AG04450 (cell line): ENCODE results near the gene WDR76. TPM values are rescaled to one million over a fixed set of nuclear protein-coding genes. Genes with fewer than 3 reads are reported as not detected.

Experiments used
- CTCF ChIA-PET: fragments of 300-600, 350-600 bp; formaldehyde crosslinking; extraction: SDS; loops from one replicate; lab custom pipeline; 2022; ENCODE audit warnings: antibody characterized with exemption, inconsistent platforms; lab: Charles Lee
- POLR2A ChIA-PET: fragments of 350-600 bp; formaldehyde crosslinking; extraction: SDS; loops from one replicate; lab custom pipeline; 2021; ENCODE audit warnings: antibody characterized with exemption, inconsistent platforms; lab: Yijun Ruan, JAX
- DNase-seq: peaks from one replicate; pipeline ENCODE4 v3.0.0-alpha.2; 2011; ENCODE audit warnings: low read depth, low spot score
- H3K27ac ChIP-seq: one replicate; pipeline ENCODE4 v1.5.1; 2012; ENCODE audit warnings: low read depth, low read length, control low read depth
- H3K27me3 ChIP-seq: one replicate; pipeline ENCODE4 v1.6.0; 2012; ENCODE audit warnings: low read length; ENCODE audit not compliant: control insufficient read depth, insufficient read depth
- H3K4me3 ChIP-seq: 2 replicates; pipeline ENCODE4 v1.5.1; 2011; ENCODE audit warnings: mild to moderate bottlenecking, low read depth, low read length, control low read depth
- H3K9me3 ChIP-seq: 2 replicates; pipeline ENCODE4 v1.5.1; 2012; ENCODE audit warnings: low read length; ENCODE audit not compliant: control insufficient read depth, insufficient read depth
- polyA plus RNA-seq: library from polyadenylated mRNA; depleted of rRNA; stranded (reverse); fragments of >200 nt; gene quantifications from 2 replicates; pipeline ENCODE4 v1.2.3, GENCODE V29; 2011
- TF ChIP-seq, protein P1 (sequence below): IDR thresholded peaks from 2 replicates; pipeline ENCODE4 v1.5.1; 2011; ENCODE audit warnings: low read depth, low read length, control low read depth, inconsistent platforms

The WDR76 gene
- polyA plus RNA-seq, 1 experiment, result 6.7 TPM

GRCh38 chr15:43791993-43792760, 34.6 kb upstream of the WDR76 start, which contains the start of gene SERF2:
Gene SERF2, plus strand, starts transcription at chr15:43792320. Its CDS starts 57 bp downstream, at chr15:43792377.
- CTCF ChIA-PET, result interaction anchor here (0.6 to 1.5 kb wide), 5 partner anchors 15 to 507 kb away, joined by 3 to 6 read pairs (median 3); partner anchors contain the start of gene ELL3
- TF ChIP-seq, protein P1, sequence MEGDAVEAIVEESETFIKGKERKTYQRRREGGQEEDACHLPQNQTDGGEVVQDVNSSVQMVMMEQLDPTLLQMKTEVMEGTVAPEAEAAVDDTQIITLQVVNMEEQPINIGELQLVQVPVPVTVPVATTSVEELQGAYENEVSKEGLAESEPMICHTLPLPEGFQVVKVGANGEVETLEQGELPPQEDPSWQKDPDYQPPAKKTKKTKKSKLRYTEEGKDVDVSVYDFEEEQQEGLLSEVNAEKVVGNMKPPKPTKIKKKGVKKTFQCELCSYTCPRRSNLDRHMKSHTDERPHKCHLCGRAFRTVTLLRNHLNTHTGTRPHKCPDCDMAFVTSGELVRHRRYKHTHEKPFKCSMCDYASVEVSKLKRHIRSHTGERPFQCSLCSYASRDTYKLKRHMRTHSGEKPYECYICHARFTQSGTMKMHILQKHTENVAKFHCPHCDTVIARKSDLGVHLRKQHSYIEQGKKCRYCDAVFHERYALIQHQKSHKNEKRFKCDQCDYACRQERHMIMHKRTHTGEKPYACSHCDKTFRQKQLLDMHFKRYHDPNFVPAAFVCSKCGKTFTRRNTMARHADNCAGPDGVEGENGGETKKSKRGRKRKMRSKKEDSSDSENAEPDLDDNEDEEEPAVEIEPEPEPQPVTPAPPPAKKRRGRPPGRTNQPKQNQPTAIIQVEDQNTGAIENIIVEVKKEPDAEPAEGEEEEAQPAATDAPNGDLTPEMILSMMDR, result no peak
- Histone ChIP-seq H3K27me3 (no peaks in the 10 kb centered on the region), H3K4me3 (peak within 1 kb of the TSS; percentile 100), H3K27ac (peak within 1 kb of the TSS; percentile 93), H3K9me3 (no peaks in the 10 kb centered on the region; the same call in 1 of the 2 replicates)
- peak; percentile 99 for DNase-seq
- POLR2A ChIA-PET, result interaction anchor here (1.0 to 2.1 kb wide), 5 partner anchors 9 to 112 kb away, joined by 3 to 11 read pairs (median 3); partner anchors contain the start of gene MFAP1

DNA sequence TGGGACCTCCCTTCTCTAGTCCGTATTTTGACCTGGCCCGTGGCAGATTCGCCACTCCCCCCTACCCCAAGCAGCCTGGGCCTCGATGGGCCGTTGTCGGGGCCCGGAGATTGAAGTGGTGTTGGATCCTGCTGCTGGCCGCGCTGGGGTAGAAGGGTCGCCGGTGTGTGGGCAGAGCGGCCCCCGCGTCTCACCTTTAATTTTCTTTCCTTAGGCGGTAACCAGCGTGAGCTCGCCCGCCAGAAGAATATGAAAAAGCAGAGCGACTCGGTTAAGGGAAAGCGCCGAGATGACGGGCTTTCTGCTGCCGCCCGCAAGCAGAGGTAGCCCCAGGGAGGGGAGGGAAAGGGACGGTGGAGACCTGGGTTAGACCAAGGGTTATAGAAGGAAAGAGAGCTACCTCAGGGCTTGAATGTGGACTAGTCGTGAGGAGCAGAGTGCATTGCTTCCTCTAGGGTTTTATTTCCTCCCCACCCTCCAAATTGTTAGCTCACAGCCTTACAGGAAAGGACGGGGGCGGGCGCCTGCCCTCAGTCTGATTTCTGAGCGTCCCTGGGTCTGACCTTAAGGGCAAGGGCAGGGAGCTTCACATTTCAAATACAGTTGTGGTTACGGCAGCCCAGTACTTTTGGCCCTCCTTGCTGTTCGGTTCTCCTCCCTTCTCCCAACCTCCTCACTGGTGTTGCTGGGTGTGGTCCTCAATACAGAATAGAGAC, 33.9 kb upstream of the WDR76 start:
- CTCF ChIA-PET, result interaction anchor here (0.6 to 1.4 kb wide), 5 partner anchors 15 to 508 kb away, joined by 3 to 5 read pairs (median 3); no protein-coding TSS in a partner anchor

DNA sequence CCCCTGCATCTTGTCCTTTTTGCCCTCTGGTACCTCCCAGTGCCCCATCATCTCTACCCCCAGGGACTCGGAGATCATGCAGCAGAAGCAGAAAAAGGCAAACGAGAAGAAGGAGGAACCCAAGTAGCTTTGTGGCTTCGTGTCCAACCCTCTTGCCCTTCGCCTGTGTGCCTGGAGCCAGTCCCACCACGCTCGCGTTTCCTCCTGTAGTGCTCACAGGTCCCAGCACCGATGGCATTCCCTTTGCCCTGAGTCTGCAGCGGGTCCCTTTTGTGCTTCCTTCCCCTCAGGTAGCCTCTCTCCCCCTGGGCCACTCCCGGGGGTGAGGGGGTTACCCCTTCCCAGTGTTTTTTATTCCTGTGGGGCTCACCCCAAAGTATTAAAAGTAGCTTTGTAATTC, 33.2 kb upstream of the WDR76 start:
- H3K27ac ChIP-seq, result no peak overlapping the region
- no peak for DNase-seq
- H3K27me3 ChIP-seq, result no peaks in the 10 kb centered on the region
- ChIA-PET CTCF (interaction anchor here (0.7 to 1.4 kb wide), 4 partner anchors 16 to 79 kb away, joined by 3 to 5 read pairs (median 4); no protein-coding TSS in a partner anchor), POLR2A (interaction anchor here (0.7 to 2.3 kb wide), 3 partner anchors 28 to 31 kb away, joined by 3 to 11 read pairs (median 7); partner anchors contain the start of gene MFAP1)
- H3K9me3 ChIP-seq, result no peaks in the 10 kb centered on the region; the same call in 1 of the 2 replicates
- TF ChIP-seq, protein P1, result no peak
- peak overlapping the region; percentile 100 for H3K4me3 ChIP-seq

More for the DNA sequence above, 33.9 kb upstream of the WDR76 start:
- POLR2A ChIA-PET, result interaction anchor here (0.7 to 2.1 kb wide), 5 partner anchors 10 to 111 kb away, joined by 3 to 11 read pairs (median 3); partner anchors contain the start of gene MFAP1
- TF ChIP-seq, protein P1, result peak; percentile 31; the same call in 1 of the 2 replicates
- no peak for DNase-seq
- no peaks in the 10 kb centered on the region for H3K27me3 ChIP-seq
- H3K27ac ChIP-seq, result peak overlapping the region; percentile 93
- H3K4me3 ChIP-seq, result peak overlapping the region; percentile 100
- no peaks in the 10 kb centered on the region; the same call in 1 of the 2 replicates for H3K9me3 ChIP-seq

DNA sequence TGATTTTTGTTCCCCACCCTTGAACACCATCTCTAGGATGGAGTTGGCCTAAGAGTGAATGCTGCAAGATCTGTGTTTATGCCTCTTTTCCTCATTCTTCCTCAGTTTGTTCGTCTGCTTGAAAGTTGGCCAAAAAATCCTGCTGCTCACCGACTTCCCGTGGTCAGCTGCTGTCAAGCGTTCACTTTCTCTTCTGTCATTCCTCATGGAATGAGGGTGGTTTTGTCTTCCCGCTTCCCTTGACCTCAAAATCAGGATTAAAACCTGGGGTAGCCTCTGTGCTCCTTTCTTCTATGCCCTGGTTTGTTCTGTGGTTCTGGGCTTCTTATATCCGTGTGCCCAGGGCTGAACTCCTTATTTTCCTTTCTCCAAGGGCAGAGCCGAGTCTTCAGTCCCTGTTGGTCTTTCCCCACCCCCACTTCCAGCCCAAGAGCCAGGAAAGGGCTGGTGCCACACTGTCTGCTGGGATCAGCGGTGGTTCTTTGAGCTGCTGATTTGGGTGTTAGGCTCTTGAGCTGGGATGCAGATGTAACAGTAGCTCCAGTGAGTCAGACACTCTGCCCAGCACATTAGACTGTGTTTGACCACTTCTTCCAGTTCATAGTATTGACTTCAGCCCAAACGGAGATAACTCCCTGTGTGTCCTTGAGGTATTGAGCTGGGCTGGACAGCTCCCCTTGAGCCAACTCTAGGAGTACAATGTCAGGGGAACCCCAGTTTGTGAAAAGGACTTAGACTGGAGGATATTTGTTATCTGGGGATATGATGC, 32.3 kb upstream of the WDR76 start:
- no peak for DNase-seq
- TF ChIP-seq, protein P1, result no peak
- POLR2A ChIA-PET, result interaction anchor here (2.1 to 2.3 kb wide), 2 partner anchors 27 to 30 kb away, joined by 7 to 11 read pairs; partner anchors contain the start of gene MFAP1
- H3K9me3 ChIP-seq, result no peaks in the 10 kb centered on the region; the same call in 1 of the 2 replicates
- no peaks in the 10 kb centered on the region for H3K27me3 ChIP-seq
- H3K4me3 ChIP-seq, result peak overlapping the region; percentile 100
- CTCF ChIA-PET, result interaction anchor here (0.6 to 1.4 kb wide), 2 partner anchors 38 to 78 kb away, joined by 4 to 5 read pairs; no protein-coding TSS in a partner anchor
- no peak overlapping the region for H3K27ac ChIP-seq
